Measurements from ENCODE around the gene GPNMB.

Gene GPNMB

DNA sequence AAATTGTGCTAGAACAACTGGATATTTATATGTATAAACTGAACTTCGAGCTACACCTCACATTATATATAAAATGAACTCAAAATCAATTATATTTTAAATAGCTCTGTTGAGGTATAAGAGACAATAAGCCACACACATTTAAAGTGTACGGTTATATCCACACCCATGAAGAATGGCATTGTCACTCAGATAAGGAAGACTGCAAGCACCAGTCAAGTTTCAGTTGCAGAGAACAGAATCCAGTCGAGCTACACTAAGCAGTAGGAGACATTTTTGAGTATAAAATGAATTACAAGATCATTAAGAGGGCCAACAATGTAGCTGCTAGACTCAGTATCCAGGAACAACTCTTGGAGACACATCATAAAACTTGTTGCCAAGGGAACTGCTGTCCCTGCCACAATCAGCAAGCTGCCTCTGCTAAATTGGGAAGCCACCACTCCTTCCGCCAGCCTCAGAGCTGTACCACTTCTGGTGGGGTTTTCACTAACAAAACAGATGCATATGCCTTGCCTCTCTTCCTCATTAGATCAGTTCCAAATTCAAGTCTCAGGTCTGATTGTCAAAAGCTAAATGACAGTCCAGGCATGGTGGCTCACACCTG, 19.6 kb upstream of the GPNMB start:
- DNase-seq (ENCODE audit: low read depth): no peak
- H3K4me3 ChIP-seq (ENCODE audit: low read length): no peak overlapping the region
- TF ChIP-seq, protein P1, sequence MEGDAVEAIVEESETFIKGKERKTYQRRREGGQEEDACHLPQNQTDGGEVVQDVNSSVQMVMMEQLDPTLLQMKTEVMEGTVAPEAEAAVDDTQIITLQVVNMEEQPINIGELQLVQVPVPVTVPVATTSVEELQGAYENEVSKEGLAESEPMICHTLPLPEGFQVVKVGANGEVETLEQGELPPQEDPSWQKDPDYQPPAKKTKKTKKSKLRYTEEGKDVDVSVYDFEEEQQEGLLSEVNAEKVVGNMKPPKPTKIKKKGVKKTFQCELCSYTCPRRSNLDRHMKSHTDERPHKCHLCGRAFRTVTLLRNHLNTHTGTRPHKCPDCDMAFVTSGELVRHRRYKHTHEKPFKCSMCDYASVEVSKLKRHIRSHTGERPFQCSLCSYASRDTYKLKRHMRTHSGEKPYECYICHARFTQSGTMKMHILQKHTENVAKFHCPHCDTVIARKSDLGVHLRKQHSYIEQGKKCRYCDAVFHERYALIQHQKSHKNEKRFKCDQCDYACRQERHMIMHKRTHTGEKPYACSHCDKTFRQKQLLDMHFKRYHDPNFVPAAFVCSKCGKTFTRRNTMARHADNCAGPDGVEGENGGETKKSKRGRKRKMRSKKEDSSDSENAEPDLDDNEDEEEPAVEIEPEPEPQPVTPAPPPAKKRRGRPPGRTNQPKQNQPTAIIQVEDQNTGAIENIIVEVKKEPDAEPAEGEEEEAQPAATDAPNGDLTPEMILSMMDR (conservative IDR thresholded peaks at IDR 0.05; ENCODE audit: low read depth, low read length): no peak

GRCh38 chr7:23228412-23228811, 18.2 kb upstream of the GPNMB start:
- no peak overlapping the region for H3K4me3 ChIP-seq (ENCODE audit: low read length)
- DNase-seq (ENCODE audit: low read depth): no peak
- TF ChIP-seq, protein P1 (conservative IDR thresholded peaks at IDR 0.05; ENCODE audit: low read depth, low read length): no peak

DNA sequence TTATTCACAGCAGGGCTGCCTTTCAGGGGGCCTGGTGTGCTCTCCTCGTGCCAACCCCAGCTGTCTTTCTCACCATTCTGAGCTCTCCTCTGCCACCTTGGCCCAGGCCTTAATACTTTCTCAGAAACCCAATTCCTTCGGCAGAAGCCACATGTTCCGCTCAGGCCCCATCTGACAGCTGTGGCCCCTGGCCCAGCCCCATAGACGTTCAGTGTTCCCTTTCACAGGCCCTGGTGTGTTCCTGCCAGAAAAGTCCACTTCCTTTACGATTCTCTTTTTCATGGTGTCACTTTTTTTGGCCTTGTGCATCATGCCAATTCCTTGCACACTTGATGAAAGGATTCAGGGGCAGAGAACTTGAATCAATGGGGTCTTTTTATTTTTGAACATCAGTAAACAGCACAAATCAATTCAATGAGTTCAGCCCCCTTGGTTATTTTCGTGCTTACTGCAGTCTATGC, 15.9 kb upstream of the GPNMB start:
- DNase-seq (ENCODE audit: low read depth): no peak
- TF ChIP-seq, protein P1 (conservative IDR thresholded peaks at IDR 0.05; ENCODE audit: low read depth, low read length): no peak
- no peak overlapping the region for H3K4me3 ChIP-seq (ENCODE audit: low read length)

DNA sequence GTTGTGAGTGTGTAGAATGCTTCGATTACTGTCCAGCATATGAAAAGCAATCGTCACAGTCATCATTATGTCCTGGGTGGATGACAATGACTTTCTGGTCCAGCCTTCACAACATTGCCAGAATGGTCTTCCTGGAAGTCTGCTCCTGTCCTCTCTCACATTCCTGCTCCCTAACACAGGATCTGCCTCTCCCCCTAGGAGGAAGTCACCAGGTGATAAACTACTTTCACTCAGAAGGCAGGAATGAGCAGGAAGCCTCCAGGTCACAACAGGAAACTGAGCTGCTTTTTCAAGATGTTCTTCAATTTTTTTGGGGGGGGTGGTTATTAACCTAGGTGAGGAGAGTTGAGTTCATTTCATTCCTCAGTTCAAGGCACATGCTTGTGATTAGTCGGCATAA, 13.6 kb upstream of the GPNMB start:
- no peak overlapping the region for H3K4me3 ChIP-seq (ENCODE audit: low read length)
- TF ChIP-seq, protein P1 (conservative IDR thresholded peaks at IDR 0.05; ENCODE audit: low read depth, low read length): no peak
- no peak for DNase-seq (ENCODE audit: low read depth)

DNA sequence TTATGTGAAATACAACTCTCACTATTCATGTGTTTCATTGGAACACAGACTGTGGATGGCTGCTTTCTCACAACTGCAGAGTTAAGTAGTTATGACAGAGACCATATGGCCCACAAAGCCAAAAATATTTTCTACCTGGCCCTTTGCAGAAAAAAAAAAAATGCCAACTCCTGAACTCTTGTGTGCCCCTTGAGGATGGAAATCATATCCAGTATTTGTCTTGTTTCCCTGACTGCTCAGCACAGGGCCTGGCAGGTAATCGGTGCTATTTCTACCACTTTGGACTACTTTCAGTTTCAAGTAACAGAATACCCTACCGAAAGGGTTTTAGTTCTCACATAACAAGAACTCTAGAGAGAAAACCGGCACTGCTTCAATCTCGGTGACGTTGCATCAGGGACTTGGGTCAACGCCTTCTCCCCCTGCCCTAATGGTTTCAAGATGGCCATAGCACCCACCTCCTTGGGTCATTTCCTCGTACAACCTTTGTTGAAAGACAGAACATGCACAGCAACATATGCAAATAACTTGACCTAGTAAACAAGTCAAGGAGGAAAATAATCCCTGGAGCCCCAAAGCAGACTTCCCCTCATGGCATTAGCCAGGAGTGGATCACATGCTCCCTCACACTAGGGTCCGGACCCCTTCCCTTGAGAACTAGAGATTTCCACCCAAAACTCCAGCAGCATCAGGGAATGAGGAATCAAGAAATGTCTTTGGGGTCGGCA, 11.8 kb upstream of the GPNMB start:
- TF ChIP-seq, protein P1 (conservative IDR thresholded peaks at IDR 0.05; ENCODE audit: low read depth, low read length): no peak
- H3K4me3 ChIP-seq (ENCODE audit: low read length): no peak overlapping the region
- no peak for DNase-seq (ENCODE audit: low read depth)

DNA sequence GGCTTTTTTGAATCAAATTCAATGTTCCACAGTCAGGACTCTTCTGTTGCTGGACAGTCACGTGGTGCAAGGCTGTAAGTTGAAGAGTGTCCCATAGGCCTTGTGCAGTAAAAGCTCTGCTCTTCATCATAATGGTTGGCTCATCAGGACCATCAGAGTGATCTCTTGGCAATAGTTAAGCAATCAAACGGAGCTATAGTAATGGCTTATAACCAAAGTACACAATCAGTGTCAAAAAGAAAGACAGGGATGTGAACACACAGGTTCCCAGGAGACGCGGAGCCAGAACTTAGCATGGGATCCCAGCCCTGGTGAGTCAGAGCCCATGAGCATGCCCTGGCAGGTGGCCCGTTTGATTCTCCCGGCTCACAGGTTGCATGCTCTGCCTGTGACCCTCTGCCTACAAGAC, 10.8 kb upstream of the GPNMB start:
- TF ChIP-seq, protein P1 (conservative IDR thresholded peaks at IDR 0.05; ENCODE audit: low read depth, low read length): no peak

DNA sequence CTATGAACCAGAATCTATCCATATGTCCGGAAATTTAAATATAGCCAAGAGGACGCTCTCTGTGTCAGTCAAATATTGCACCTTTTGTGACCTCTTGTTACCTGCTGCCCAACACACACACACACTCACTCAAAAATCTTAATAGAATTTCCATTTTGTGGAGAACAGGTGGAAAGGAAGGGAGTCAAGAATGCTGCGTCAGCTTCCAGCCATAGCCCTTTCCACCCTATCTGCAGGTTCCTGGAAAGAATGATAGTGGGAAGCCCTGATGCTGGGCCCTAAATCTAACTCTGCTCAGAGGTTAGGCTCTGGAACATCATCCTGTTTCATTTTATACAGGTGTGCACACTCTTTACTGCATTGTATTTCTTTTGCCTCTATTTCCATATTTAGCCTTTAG, 9.6 kb upstream of the GPNMB start:
- TF ChIP-seq, protein P1 (conservative IDR thresholded peaks at IDR 0.05; ENCODE audit: low read depth, low read length): no peak
- no peak for DNase-seq (ENCODE audit: low read depth)
- H3K4me3 ChIP-seq (ENCODE audit: low read length): no peak overlapping the region

More for the DNA sequence above, 10.8 kb upstream of the GPNMB start:
- DNase-seq (ENCODE audit: low read depth): peak; percentile 76
- H3K4me3 ChIP-seq (ENCODE audit: low read length): no peak overlapping the region

Measured in retinal pigment epithelial cell (primary cell).